HG02840 (cell line): ENCODE results near the gene FANCM.
"Not testable (repeated sequence)": the region's sequence is repeated elsewhere in the genome, so short reads cannot be mapped to it uniquely, and the experiment has no call there.

Experiments used
- ATAC-seq: cut with Tn5 transposase; IDR thresholded peaks from one replicate; pipeline ENCODE4 v1.9.1; 2021; ENCODE audit warnings: mild to moderate bottlenecking, moderate library complexity, moderate number of reproducible peaks; ENCODE audit not compliant: unreplicated experiment, low FRiP score

Gene FANCM

DNA sequence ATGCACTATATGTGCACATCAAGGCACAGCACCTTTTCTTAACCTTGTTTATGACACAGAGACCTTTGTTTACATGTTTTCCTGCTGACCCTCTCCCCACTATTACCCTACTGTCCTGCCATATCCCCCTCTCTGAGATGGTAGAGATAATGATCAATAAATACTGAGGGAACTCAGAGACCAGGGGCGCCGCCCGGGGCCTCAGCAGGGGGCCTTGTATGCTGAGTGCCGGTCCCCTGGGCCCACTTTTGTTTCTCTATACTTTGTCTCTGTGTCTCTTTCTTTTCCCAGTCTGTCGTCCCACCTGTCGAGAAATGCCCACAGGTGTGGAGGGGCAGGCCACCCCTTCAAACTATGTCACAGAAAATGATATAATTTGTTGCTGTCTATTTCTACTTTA, 78.6 kb downstream of the FANCM start:
- ATAC-seq = not testable (repeated sequence)

DNA sequence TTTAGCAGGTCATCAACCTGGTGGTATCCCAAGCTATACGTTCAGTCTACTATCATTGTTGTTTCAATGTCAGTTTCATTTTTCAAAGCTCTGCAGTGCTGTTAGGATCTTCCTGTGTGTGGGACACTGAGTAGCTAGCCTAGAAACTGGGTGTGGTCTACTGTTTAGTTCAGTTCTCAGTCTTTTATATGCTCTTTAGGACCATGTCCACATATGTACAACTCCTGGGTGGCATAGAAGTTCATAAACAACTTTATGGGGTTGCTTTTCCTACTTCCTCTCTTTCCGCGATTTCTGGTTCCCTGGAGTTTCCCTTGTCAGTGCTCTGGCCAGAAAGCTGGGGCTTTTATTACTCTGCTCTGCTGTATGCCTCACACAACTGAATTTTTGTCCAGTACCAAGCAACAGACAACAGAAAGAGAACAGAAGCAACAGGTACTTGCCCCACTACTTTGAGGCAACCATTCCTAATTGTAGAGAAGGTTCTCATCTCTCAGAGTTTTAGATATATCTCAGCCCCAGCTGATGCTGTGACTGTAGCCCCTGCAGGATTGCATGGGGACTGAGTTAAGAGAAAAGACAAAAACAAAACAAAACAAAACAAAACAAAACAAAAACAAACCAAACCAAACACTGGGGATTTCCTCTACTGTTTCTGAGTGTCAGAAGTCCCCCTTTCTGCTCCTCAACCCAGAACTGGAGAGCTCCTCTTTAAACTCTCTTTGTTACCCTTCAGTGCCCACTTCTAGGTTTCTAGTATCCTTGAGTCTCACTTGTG, 86.9 kb downstream of the FANCM start:
- ATAC-seq = no peak

DNA sequence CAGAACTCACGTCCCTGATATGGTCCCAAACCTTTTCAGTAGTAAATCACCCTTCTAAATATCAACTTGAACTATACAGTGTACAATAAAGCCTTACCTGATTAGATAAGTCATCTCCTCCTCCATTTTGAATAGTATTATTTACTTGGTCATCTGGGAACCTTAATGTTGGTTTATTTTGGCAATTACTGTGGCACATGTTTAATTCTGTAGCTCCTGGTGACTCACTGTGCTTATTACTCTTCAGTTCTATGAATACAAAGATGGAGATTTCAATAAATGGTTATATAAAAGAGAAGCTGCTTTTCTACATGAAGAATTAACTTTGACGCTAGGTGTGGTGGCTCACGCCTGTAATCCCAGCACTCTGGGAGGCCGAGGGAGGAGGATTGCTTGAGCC, 91.8 kb downstream of the FANCM start:
- ATAC-seq = no peak

DNA sequence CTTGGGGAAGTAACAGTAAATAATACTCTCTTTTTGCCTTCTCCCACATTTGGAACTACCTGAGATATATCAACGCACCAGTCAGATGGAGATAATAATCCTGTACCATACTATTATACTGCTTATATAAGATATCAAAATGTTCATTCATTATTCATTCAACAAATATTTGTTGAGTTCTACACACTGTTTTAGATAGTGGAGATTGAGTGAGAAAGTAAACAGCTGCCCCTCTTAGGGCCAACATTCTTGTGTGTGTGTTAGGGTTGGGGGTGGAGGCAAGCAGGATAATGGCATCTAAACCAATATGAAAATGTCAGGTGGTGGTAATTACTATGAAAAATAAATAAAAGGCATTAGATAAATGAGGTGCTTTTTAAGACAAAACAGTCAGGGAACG, 103.3 kb downstream of the FANCM start:
- ATAC-seq = no peak

DNA sequence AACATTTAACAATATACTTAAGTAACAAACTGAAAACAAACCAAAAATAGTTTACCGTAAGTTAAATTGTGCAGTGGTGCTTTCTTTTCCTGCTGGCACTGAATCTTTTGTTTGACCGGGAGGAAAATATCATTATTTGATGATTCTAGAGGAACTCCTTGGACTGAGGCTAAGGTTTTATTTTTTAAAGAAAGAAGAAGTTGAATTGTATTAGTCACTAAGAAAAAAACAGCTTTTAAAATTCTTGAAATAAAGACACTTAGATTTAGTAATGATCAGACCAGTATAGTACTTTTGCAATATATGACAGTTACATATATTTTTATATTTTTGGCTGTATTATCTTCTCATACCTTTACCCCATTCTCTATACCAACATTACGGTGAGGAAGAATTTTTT, 107.0 kb downstream of the FANCM start:
- ATAC-seq = no peak

DNA sequence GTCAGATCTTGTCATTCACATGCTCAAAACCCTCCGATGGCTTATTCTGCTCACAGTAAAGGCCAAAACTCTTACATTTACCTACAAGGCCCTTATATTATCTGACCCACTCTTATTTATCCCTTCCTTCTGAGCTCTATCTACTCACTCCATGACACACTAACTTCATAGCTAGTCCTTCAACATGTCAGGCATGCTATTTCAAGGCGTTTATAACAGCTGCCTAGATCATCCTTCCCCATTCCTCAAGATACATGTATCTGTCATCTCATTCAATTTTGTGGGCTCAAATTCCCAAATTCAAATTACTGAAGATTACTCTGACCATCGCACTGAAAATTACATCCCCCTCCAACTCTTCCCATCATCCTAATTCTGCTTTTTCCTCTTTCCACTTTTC, 110.4 kb downstream of the FANCM start:
- no peak for ATAC-seq

DNA sequence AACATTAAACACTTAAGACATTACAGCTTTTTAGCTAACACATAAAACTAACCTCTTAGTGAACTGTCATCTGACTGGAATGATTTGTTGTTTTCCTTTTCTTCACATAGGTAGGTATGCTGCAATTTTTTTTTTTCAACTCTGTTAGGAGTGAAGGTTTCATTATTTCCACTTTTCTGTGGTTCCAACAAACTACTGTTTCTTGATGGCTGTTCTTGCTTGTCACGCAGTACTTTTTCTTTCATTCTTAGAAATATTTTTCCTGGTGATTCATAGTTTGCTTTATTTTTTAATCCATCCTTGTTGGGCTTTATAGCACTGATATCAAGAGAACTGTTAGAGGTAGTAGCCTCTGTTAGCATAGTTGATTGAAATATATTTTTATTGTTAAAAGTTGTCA, 111.0 kb downstream of the FANCM start:
- ATAC-seq = no peak

DNA sequence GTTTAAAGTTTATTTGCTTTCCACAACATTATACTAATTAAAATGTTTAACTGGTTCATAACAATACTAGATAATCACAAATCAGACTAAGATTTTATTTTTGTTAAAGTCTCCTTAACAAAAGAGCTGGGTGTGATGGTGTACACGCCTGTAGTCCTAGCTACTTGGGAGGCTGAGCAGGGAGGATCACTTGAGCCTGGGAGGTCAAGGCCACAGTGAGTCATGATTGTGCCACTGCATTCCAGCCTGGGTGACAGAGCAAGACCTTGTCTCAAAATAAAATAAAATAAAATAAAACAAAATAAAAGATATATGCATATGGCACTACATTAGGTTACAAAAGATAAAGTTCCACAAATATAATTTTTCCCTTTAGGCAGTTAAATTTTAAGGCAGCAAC, 111.7 kb downstream of the FANCM start:
- no peak for ATAC-seq

DNA sequence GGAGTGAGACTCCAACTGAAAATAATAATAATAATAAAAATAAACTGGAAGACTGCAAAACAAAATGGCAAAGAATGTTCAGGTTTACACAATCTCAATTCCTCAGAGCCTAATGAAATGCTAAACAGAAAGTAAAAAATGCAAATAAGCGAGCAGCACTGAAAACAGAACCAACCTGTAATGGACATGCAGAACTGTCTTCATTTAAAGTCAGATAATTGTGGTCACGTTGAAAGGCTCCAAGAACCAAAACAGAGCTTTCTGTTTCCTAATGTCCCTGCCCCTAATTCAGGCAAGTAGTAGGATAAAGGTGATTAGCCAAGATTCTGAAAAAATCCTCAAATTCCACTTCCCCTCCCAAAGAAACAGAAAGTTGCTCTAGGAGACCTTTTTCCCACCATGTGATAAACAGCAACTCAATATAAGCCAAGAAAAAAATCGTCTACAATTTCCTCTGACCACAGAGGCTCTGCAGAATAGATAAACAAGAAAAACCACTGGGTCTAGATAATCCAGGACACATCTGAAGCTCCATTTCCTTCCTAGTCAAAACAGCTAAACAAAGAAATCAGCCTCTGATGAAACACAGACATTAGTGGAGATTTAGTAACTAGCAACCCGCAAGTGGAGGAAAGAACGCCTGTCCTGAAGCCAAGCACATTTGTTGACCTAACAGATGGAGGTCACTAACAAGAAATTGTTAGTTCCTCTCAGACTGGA, 114.3 kb downstream of the FANCM start:
- ATAC-seq = no peak
